H1 (cell line): Measurements from ENCODE around the gene ENTPD8. TPM values are rescaled to one million over a fixed set of nuclear protein-coding genes. Genes with fewer than 3 reads are reported as not detected.

Experiments
- ATF2 ChIP-seq: IDR thresholded peaks from 2 replicates; pipeline ENCODE4 v1.6.1; 2012; ENCODE audit warnings: low read length, inconsistent platforms
- CREB1 ChIP-seq: IDR thresholded peaks from 2 replicates; pipeline ENCODE4 v1.6.1; 2012; ENCODE audit warnings: inconsistent platforms
- EZH2 ChIP-seq: fragments of 200-600 bp; sonication (generic); IDR thresholded peaks from 2 replicates; pipeline ENCODE4 v1.7.1; 2012; ENCODE audit warnings: low read depth, mild to moderate bottlenecking, moderate library complexity, low read length, inconsistent platforms; ENCODE audit not compliant: severe bottlenecking
- GTF2F1 ChIP-seq: IDR thresholded peaks from 2 replicates; pipeline ENCODE4 v1.6.1; 2012; ENCODE audit warnings: low read depth, low read length, improper control_type of control experiment, borderline replicate concordance
- JUN ChIP-seq: IDR thresholded peaks from 2 replicates; pipeline ENCODE4 v1.6.1; 2011; ENCODE audit warnings: low read depth, mild to moderate bottlenecking, improper control_type of control experiment, low read length
- PHF8 ChIP-seq: fragments of 200-600 bp; sonication (generic); conservative IDR thresholded peaks from 2 replicates; pipeline ENCODE4 v1.7.1; 2012; ENCODE audit warnings: low read depth, mild to moderate bottlenecking, inconsistent platforms, low read length, moderate library complexity
- POLR2AphosphoS5 ChIP-seq: IDR thresholded peaks from 2 replicates; pipeline ENCODE4 v1.6.1; 2011; ENCODE audit warnings: low read depth, low read length
- TCF12 ChIP-seq: IDR thresholded peaks from 2 replicates; pipeline ENCODE4 v1.6.1; 2011; ENCODE audit warnings: low read depth, mild to moderate bottlenecking, low read length
- polyA plus RNA-seq, 7 experiments: library from polyadenylated mRNA; depleted of rRNA in 3 of 7; stranded (reverse) in 5 of 7; unstranded in 2 of 7; fragments of >200 nt in 5 of 7; fragments of 200-250 nt in 2 of 7; gene quantifications; 1 replicate in 5 of 7; 2 replicates in 1 of 7; 4 replicates in 1 of 7; pipeline versions ENCODE4 v1.2.1 to v1.2.3, GENCODE V29; 2011 to 2013; ENCODE audit warnings: missing spikeins in 2 of 7, mixed read lengths in 2 of 7
- total RNA-seq: library from RNA; stranded (reverse); fragmentation: NEBNext Ultra II Directional; extraction: Animal tissue kit (Norgen Biotek cat#: 25700); gene quantifications from 2 replicates; pipeline ENCODE4 v1.2.1, GENCODE V29; 2021
- TF ChIP-seq, protein P1 (sequence below): fragments of 300-600 bp; sonication (generic); IDR thresholded peaks from 2 replicates; pipeline ENCODE4 v1.7.1; 2012; ENCODE audit warnings: low read length, moderate library complexity, mild to moderate bottlenecking, inconsistent platforms; ENCODE audit not compliant: insufficient replicate concordance

ENTPD8 gene
- total and polyA plus RNA-seq, 2 of the 8 experiments (the other 6 are each of a cell fraction or from before 2014, with no cell fraction given), result 0.48 to 0.51 TPM

DNA sequence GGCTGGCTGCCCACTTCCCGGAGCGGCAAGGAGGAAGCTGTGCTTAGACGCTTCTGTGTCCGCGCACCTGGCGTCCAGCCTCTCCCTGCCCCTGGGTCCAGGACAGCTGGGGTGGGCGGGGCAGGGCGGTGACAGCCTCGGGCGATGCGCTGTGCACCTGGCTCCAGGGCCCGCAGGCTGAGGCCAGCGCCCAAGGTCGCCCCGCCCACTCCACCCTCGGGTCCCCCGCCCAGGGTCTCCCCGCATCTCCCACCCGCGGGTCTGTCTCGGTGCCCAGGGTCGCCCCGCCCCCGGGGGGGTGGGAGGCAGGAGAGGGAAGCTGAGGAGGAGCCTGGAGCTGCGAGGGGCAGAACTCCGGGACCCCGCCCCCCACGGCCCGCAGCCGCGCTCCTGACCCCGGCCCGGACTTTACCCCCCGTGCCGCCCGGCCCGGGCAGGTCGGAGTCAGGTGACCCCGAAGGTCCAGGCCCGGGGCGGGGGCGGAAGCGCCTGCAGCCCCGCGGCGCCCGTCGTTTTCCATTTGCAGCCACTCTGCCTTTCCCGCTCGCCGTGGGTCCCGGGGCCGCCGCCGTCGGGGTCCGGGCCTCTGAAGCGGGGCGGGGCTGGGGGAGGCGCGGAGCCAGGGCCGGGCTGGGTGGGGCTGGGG lies at the start of gene ENTPD8 (continued):
- TF ChIP-seq GTF2F1 (no peak), PHF8 (0 out of 2 replicates have a peak, but pooled peaks have one; percentile 21), TCF12 (peak; percentile 71; the same call in 1 of the 2 replicates), CREB1 (no peak), POLR2AphosphoS5 (no peak), ATF2 (no peak), EZH2 (no peak), JUN (no peak)
- TF ChIP-seq, protein P1, sequence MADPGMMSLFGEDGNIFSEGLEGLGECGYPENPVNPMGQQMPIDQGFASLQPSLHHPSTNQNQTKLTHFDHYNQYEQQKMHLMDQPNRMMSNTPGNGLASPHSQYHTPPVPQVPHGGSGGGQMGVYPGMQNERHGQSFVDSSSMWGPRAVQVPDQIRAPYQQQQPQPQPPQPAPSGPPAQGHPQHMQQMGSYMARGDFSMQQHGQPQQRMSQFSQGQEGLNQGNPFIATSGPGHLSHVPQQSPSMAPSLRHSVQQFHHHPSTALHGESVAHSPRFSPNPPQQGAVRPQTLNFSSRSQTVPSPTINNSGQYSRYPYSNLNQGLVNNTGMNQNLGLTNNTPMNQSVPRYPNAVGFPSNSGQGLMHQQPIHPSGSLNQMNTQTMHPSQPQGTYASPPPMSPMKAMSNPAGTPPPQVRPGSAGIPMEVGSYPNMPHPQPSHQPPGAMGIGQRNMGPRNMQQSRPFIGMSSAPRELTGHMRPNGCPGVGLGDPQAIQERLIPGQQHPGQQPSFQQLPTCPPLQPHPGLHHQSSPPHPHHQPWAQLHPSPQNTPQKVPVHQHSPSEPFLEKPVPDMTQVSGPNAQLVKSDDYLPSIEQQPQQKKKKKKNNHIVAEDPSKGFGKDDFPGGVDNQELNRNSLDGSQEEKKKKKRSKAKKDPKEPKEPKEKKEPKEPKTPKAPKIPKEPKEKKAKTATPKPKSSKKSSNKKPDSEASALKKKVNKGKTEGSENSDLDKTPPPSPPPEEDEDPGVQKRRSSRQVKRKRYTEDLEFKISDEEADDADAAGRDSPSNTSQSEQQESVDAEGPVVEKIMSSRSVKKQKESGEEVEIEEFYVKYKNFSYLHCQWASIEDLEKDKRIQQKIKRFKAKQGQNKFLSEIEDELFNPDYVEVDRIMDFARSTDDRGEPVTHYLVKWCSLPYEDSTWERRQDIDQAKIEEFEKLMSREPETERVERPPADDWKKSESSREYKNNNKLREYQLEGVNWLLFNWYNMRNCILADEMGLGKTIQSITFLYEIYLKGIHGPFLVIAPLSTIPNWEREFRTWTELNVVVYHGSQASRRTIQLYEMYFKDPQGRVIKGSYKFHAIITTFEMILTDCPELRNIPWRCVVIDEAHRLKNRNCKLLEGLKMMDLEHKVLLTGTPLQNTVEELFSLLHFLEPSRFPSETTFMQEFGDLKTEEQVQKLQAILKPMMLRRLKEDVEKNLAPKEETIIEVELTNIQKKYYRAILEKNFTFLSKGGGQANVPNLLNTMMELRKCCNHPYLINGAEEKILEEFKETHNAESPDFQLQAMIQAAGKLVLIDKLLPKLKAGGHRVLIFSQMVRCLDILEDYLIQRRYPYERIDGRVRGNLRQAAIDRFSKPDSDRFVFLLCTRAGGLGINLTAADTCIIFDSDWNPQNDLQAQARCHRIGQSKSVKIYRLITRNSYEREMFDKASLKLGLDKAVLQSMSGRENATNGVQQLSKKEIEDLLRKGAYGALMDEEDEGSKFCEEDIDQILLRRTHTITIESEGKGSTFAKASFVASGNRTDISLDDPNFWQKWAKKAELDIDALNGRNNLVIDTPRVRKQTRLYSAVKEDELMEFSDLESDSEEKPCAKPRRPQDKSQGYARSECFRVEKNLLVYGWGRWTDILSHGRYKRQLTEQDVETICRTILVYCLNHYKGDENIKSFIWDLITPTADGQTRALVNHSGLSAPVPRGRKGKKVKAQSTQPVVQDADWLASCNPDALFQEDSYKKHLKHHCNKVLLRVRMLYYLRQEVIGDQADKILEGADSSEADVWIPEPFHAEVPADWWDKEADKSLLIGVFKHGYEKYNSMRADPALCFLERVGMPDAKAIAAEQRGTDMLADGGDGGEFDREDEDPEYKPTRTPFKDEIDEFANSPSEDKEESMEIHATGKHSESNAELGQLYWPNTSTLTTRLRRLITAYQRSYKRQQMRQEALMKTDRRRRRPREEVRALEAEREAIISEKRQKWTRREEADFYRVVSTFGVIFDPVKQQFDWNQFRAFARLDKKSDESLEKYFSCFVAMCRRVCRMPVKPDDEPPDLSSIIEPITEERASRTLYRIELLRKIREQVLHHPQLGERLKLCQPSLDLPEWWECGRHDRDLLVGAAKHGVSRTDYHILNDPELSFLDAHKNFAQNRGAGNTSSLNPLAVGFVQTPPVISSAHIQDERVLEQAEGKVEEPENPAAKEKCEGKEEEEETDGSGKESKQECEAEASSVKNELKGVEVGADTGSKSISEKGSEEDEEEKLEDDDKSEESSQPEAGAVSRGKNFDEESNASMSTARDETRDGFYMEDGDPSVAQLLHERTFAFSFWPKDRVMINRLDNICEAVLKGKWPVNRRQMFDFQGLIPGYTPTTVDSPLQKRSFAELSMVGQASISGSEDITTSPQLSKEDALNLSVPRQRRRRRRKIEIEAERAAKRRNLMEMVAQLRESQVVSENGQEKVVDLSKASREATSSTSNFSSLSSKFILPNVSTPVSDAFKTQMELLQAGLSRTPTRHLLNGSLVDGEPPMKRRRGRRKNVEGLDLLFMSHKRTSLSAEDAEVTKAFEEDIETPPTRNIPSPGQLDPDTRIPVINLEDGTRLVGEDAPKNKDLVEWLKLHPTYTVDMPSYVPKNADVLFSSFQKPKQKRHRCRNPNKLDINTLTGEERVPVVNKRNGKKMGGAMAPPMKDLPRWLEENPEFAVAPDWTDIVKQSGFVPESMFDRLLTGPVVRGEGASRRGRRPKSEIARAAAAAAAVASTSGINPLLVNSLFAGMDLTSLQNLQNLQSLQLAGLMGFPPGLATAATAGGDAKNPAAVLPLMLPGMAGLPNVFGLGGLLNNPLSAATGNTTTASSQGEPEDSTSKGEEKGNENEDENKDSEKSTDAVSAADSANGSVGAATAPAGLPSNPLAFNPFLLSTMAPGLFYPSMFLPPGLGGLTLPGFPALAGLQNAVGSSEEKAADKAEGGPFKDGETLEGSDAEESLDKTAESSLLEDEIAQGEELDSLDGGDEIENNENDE, result no peak
